ENCODE results near the gene PLCB1. TPM values are rescaled to one million over a fixed set of nuclear protein-coding genes. Genes with fewer than 3 reads are reported as not detected.

Gene PLCB1
- total RNA-seq, 1 experiment from 2014 or later: 4.4 TPM

- Histone ChIP-seq H3K9me3 (ENCODE audit: low read length) (no peaks in the 10 kb centered on the region), H3K9me2 (replicated peaks; ENCODE audit: low read length) (no peaks in the 10 kb centered on the region), H3K36me3 (ENCODE audit: low read depth, low read length) (no peaks in the 10 kb centered on the region), H2AFZ (ENCODE audit: low read length) (no peak overlapping the region), H3K27me3 (ENCODE audit: low read length) (no peaks in the 10 kb centered on the region), H3F3A (ENCODE audit: low read length, unreplicated experiment) (no peaks in the 10 kb centered on the region), H3K4me1 (ENCODE audit: insufficient read depth, low read length) (no peaks in the 10 kb centered on the region), H3K27ac (ENCODE audit: low read length) (no peak overlapping the region), H3K4me2 (ENCODE audit: low read length) (no peak overlapping the region), H4K20me1 (ENCODE audit: low read length) (no peaks in the 10 kb centered on the region), H3K9ac (ENCODE audit: low read length) (no peak overlapping the region), H3K4me3 (ENCODE audit: low read length) (no peak overlapping the region), H3K79me2 (ENCODE audit: low read length) (no peaks in the 10 kb centered on the region)
- no peak for DNase-seq
- CTCF ChIA-PET: no interaction called here
- no peak for ATAC-seq
- no peak for TF ChIP-seq CTCF (conservative IDR thresholded peaks at IDR 0.05; ENCODE audit: low read depth, low read length)
- no peak for TF ChIP-seq EZH2 (IDR thresholded peaks at IDR 0.05; ENCODE audit: low read length, unreplicated experiment)
- TF ChIP-seq EZH2phosphoT487 (IDR thresholded peaks at IDR 0.05; ENCODE audit: borderline replicate concordance, low read length): no peak
- intact Hi-C loops (cut with micrococcal nuclease): no loop called here
- POLR2A ChIA-PET (ENCODE audit: unreplicated experiment): no interaction called here
- no TSS peak for BruUV-seq (replicated peaks)
Measured at GRCh38 chr20:8780915-8781314, 648.8 kb downstream of the PLCB1 start.

GRCh38 chr20:8782804-8783203 is 650.7 kb downstream of the PLCB1 start:
- Histone ChIP-seq H3K9me3 (ENCODE audit: low read length) (no peaks in the 10 kb centered on the region), H3K9ac (ENCODE audit: low read length) (no peak overlapping the region), H3K79me2 (ENCODE audit: low read length) (no peaks in the 10 kb centered on the region), H4K20me1 (ENCODE audit: low read length) (no peaks in the 10 kb centered on the region), H2AFZ (ENCODE audit: low read length) (no peak overlapping the region), H3K27ac (ENCODE audit: low read length) (no peak overlapping the region), H3K9me2 (replicated peaks; ENCODE audit: low read length) (no peaks in the 10 kb centered on the region), H3F3A (ENCODE audit: low read length, unreplicated experiment) (no peaks in the 10 kb centered on the region), H3K4me2 (ENCODE audit: low read length) (no peak overlapping the region), H3K36me3 (ENCODE audit: low read depth, low read length) (no peaks in the 10 kb centered on the region), H3K4me1 (ENCODE audit: insufficient read depth, low read length) (no peaks in the 10 kb centered on the region), H3K27me3 (ENCODE audit: low read length) (no peaks in the 10 kb centered on the region), H3K4me3 (ENCODE audit: low read length) (no peak overlapping the region)
- no TSS peak for BruUV-seq (replicated peaks)
- no peak for DNase-seq
- ChIA-PET POLR2A (ENCODE audit: unreplicated experiment) (no interaction called here), CTCF (no interaction called here)
- intact Hi-C loops (cut with micrococcal nuclease): no loop called here
- TF ChIP-seq EZH2 (IDR thresholded peaks at IDR 0.05; ENCODE audit: low read length, unreplicated experiment) (no peak), EZH2phosphoT487 (IDR thresholded peaks at IDR 0.05; ENCODE audit: borderline replicate concordance, low read length) (no peak), CTCF (conservative IDR thresholded peaks at IDR 0.05; ENCODE audit: low read depth, low read length) (no peak)
- no peak for ATAC-seq

- DNase-seq: no peak
- Histone ChIP-seq H3K79me2 (ENCODE audit: low read length) (no peaks in the 10 kb centered on the region), H3K9ac (ENCODE audit: low read length) (no peak overlapping the region), H3K4me2 (ENCODE audit: low read length) (no peak overlapping the region), H4K20me1 (ENCODE audit: low read length) (no peaks in the 10 kb centered on the region), H3K9me2 (replicated peaks; ENCODE audit: low read length) (no peaks in the 10 kb centered on the region), H3K4me1 (ENCODE audit: insufficient read depth, low read length) (no peaks in the 10 kb centered on the region), H3K27me3 (ENCODE audit: low read length) (no peaks in the 10 kb centered on the region), H3K36me3 (ENCODE audit: low read depth, low read length) (no peaks in the 10 kb centered on the region), H3K9me3 (ENCODE audit: low read length) (no peaks in the 10 kb centered on the region), H2AFZ (ENCODE audit: low read length) (no peak overlapping the region), H3F3A (ENCODE audit: low read length, unreplicated experiment) (no peaks in the 10 kb centered on the region), H3K4me3 (ENCODE audit: low read length) (no peak overlapping the region), H3K27ac (ENCODE audit: low read length) (no peak overlapping the region)
- TF ChIP-seq EZH2phosphoT487 (IDR thresholded peaks at IDR 0.05; ENCODE audit: borderline replicate concordance, low read length) (no peak), EZH2 (IDR thresholded peaks at IDR 0.05; ENCODE audit: low read length, unreplicated experiment) (no peak), CTCF (conservative IDR thresholded peaks at IDR 0.05; ENCODE audit: low read depth, low read length) (no peak)
- no TSS peak for BruUV-seq (replicated peaks)
- CTCF ChIA-PET: no interaction called here
- POLR2A ChIA-PET (ENCODE audit: unreplicated experiment): no interaction called here
- intact Hi-C loops (cut with micrococcal nuclease): no loop called here
- no peak for ATAC-seq
Measured at GRCh38 chr20:8783734-8784133, 651.7 kb downstream of the PLCB1 start.

All from PC-3 (cell line).